ENCODE results near the gene CPAMD8.

- TF ChIP-seq CTCF (IDR thresholded peaks at IDR 0.05; ENCODE audit: extremely low read depth in 1 of 2, insufficient read depth in 1 of 2, low read depth in 1 of 2, low read length in 2 of 2), result no peak
- TF ChIP-seq EZH2 (IDR thresholded peaks at IDR 0.05; ENCODE audit: borderline replicate concordance, low read depth, low read length, severe bottlenecking), result no peak
- TF ChIP-seq FOS (IDR thresholded peaks at IDR 0.05; ENCODE audit: borderline replicate concordance, insufficient read depth, low read length), result no peak
- TF ChIP-seq POLR2A (IDR thresholded peaks at IDR 0.05; ENCODE audit: low read depth, low read length), result no peak
- TF ChIP-seq POLR2AphosphoS5 (IDR thresholded peaks at IDR 0.05; ENCODE audit: insufficient read depth, low read depth, low read length), result no peak
- no peak for TF ChIP-seq MYC (IDR thresholded peaks at IDR 0.05; ENCODE audit: low read depth, low read length)
- no peak for TF ChIP-seq MAX (IDR thresholded peaks at IDR 0.05; ENCODE audit: insufficient read depth, insufficient read length)
- no peak for TF ChIP-seq JUN (IDR thresholded peaks at IDR 0.05; ENCODE audit: borderline replicate concordance, insufficient read depth, insufficient read length, low read depth)
These were observed 150.7 kb downstream of the CPAMD8 start for GRCh38 chr19:16875584-16876555.

All from endothelial cell of umbilical vein (primary cell).